T-helper 1 cell (primary cell): ENCODE data around the gene SDF2.
"Not testable (repeated sequence)": the region's sequence is repeated elsewhere in the genome, so short reads cannot be mapped to it uniquely, and the experiment has no call there.

Experiments
- DNase-seq, 5 donors: peaks; one replicate each; pipeline ENCODE4 v3.0.0-alpha.2; 2012 to 2020

SDF2 gene

DNA sequence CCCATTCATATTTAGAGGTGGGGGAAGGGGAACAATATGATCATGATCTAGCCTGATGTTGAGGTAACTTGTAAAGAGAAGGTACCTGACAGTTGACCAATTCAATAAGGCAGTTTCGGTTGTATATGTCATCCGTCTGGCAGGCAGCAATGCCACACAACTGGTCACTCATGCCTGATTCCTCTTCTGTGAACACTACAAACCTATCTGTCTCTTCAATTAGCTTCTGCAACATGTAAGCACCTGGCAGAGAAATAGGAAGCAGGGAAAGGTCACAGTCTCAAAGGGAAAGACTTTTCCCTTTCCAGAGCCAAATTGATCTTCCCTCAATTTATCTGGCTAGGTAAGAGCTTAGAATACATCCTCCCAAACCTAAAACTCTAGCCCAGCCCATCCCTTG, 37.6 kb downstream of the SDF2 start:
- no peak for DNase-seq

DNA sequence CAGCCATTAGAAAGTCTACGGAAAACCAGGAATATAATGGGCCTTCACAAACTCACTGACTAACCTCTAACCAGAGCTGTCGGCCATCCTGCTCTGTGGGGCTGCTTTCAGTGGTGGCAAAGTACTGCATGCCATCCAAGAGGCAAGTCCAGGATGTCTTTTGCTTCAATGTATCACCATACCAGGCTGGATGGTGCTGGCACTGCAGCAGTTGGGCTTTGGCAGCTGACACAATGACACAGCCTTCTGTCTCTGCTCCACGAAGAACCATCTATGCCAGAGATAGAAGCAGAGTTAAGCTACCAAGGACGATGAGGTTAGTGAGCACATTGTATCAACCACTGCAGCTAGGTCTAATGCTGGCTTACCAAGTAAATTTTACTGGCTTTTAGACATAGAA, 38.0 kb downstream of the SDF2 start:
- no peak for DNase-seq

DNA sequence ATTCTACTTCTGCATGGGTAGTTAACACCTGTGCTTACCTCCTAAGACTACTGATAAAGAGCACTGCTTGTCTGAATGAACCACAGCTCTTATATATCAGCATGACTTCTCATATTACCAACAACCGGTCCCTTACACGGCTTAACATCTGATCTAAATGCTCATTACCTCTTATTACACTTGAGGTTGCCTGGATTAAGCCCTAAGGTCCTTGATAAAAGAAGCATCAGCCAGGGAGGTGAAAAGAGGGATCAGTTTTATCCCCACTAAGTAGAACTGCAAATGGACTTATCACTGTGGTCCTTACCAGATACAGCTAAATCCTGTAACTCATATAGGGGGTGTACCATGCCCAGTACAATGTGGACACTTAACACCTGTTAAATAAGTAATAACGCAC, 39.5 kb downstream of the SDF2 start:
- no peak for DNase-seq

DNA sequence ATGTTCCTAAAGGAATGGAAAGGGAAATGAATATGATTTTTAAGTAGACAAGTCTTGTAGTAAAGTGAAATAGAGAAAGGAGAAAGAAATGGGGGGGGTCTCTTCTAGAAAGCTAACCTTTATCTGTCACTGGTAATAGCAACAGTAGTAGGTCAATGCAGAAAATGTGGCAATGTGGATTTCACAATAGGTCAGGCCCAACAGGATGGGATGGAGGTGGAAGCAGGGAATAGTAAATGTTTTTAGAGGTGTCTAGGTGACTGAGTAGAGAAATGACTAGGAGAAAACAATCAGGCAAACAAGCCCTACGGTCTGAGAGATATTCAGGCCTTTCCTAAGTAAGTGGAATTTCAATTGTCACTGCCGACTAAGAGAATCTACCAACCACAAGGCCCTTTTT, 41.7 kb downstream of the SDF2 start:
- no peak for DNase-seq

GRCh38 chr17:28618464-28618863, 43.2 kb downstream of the SDF2 start:
- no peak for DNase-seq

DNA sequence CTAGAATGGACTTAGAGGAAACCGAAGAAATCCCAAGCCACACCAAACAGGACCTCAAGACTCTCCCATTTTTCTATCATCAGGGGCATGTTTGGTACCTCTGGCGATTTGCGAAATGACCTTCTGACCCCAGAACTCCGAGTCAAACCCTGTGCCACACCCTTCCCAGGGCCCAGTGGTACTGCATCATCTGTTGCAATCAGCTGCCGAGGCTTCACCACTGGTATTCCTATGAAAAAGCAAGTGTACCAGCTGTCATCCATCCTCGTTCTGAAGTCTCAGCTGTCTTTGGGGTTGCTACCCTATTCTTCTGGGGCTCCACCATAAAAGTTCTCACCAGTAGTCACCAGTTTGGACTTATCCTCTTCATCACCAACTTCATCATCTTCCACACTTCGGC, 45.4 kb downstream of the SDF2 start:
- no peak for DNase-seq

GRCh38 chr17:28615260-28615940, 46.3 kb downstream of the SDF2 start:
- no peak for DNase-seq

- no peak for DNase-seq
Observed at GRCh38 chr17:28613931-28614381, 47.8 kb downstream of the SDF2 start, which contains the start of gene RSKR. RSKR (minus strand) TSS chr17:28614185; CDS start chr17:28614161, 24 bp downstream.

DNA sequence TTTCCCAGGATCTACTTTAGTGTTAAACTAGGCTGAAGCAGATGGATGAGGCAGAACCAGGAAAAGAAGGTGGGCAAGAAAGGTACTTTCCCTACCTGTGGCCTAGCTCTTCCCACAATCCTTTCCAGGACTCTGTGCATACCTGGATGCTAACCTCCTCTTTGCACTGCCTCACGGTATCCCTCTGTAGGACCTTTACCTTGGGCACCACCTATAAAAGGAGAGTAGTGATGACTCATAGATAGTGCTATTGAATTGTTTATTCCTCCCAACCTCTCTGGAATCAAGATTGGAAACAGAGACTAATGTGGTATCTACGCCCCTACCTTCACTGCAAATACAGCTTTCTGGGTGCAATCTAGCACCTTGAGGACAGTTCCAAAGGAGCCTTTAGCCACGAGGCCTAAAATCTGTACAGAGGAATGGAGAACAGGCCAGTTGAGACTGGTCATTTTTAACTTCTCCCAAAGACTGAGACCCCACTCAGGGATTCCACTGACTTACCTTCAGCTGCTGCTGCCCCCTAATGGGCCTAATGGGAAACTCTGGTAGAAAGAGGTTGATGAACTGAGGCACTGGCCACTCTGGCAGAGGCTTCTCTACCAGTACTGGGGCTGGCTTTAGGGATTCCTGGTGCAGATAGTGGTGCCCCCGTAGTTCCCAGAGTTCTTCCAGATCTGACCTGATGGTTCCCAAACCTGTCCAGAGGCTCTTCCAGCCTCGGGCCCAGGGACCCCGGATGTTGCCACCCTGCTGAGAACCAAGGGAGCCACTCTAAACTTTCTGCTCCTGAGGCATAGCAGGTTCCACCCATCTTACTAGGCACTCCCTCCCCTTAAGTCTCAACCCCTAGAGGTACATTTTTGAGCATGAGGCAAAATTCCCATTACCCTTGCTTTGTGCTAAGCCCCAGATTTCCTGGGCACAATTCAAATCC, 48.5 kb downstream of the SDF2 start:
- peak in 2 of 5 donors; percentile 12 to 17 for DNase-seq

- DNase-seq = no peak
Observed at GRCh38 chr17:28612531-28612930, 49.2 kb downstream of the SDF2 start.

DNA sequence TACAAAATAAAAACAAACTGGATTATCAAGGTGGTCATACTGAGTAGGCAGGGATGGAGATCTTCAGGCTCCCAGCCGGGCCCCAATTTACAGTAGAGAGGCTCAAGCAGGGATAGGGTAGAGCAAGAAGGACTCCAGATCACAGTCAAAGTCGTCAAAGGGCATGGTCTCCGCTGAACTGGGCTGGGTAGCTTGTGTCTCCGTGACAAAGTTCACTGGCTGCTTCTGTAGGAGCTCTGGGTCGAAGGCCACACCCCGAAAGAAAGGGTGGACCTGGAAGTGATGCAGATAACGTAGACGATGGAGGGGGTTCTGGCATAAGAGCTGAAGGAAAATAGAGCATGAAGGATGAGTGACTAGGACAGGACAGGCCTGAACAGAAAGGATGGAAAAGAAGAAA, 51.3 kb downstream of the SDF2 start:
- DNase-seq = no peak

DNA sequence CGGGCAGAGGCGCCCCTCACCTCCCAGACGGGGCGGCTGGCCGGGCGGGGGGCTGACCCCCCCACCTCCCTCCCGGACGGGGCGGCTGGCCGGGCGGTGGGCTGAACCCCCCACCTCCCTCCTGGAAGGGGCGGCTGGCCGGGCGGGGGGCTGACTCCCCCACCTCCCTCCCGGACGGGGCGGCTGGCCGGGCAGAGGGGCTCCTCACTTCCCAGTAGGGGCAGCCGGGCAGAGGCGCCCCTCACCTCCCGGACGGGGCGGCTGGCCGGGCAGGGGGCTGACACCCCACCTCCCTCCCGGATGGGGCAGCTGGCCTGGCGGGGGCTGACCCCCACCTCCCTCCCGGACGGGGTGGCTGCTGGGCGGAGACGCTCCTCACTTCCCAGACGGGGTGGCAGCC, 57.7 kb downstream of the SDF2 start:
- not testable (repeated sequence) for DNase-seq

DNA sequence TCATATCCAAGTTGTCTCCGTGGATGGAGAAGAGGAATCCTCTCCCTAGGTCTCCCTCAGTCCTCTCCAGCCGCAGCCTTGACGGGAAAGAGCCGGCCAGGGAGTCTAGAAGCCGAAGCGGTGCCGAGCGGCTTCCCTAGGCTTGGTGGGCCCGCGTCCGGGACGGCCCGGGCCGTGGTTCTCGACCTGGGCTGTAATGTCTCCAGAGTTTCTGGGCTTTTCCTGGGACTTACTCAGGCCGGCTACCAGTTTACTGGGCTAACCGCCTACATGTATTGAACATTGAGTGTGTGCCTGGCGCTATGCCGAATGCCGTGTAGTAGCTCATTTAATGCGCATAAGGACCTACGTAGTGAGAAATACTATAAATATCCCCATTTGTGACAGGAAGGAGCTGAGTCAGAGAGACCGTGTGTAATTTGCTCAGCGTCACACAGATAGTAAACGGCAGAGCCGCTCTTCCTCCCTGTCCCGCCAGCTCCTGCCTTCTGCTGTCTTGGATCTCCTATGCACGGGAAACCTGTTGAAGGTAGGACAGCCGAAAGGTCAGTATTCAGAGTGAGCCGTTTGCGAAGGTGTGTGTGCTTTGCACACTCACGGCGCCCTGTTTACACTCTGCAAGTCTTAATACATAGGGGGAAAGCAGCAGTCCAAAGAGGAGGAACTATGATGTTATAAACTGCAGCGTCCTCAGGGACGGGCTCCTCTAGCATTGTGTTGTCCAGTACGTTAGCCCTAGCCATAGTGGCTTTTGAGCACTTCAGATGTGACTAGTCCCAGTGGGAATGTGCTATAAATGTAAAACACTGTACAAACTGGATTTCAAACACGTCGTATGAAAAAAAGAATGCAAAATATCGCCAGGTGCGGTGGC, 62.2 kb downstream of the SDF2 start:
- DNase-seq = peak; percentile 19 to 79 (median 44)

DNA sequence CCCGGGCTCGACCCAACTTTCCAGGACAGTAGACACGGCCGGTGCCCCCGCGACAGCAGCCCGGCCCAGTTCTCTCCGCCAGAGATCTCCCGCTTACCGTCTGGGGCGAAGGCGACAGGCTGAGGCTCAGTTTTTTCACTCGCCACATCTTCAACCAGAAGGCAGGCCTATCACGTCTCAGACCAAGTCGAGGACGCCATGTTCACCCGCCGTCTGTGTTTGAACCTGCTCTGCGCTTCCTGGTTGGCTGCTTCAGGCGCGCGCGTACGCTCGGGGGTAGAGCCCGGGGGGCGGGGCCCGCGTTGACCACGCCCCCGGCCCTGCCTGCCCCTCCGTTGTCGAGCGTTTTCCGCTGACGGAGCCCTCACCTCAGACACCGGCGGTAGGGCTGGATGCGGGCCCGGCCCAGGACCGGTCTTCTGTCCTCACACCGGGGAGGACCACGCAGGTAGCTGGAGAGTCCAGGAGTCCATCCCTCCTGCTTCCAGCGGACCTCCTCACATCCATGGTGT, 62.9 kb downstream of the SDF2 start, which contains the start of gene SPAG5:
Gene SPAG5, minus strand, starts transcription at position 227 of the 512 bp plus-strand sequence. Its CDS starts 79 bp downstream, at position 148.
- peak; percentile 91 to 97 (median 92) for DNase-seq

- DNase-seq = no peak
Observed at GRCh38 chr17:28598389-28598788, 63.3 kb downstream of the SDF2 start.
